Suprapubic skin (tissue), 4 donors: ENCODE results near the gene ANO3.

Experiments used
- CTCF ChIP-seq, 2 donors: fragments of 200-600 bp in 1 of 2; fragments of 450-650 bp in 1 of 2; sonication (generic) in 1 of 2; IDR thresholded peaks; one replicate each; pipeline ENCODE4 v1.5.1; 2016 to 2019; ENCODE audit warnings: antibody characterized with exemption in 2 of 2, mild to moderate bottlenecking in 1 of 2, moderate library complexity in 1 of 2
- POLR2A ChIP-seq, 2 donors: fragments of 450-650 bp; IDR thresholded peaks; one replicate each; pipeline ENCODE4 v1.6.1; 2017; ENCODE audit warnings: antibody characterized with exemption in 2 of 2, mild to moderate bottlenecking in 2 of 2, moderate library complexity in 2 of 2
- POLR2AphosphoS5 ChIP-seq, 3 donors: sonication (generic); formaldehyde crosslinking; IDR thresholded peaks; one replicate each; pipeline ENCODE4 v1.6.1; 2017; ENCODE audit warnings: antibody characterized with exemption in 3 of 3

GRCh38 chr11:26321516-26321915 lies 10.4 kb upstream of the ANO3 start:
- TF ChIP-seq CTCF (IDR thresholded peaks at IDR 0.05) (no peak), POLR2AphosphoS5 (IDR thresholded peaks at IDR 0.05) (no peak), POLR2A (IDR thresholded peaks at IDR 0.05) (no peak)
